ENCODE data around the gene FABP7. TPM values are rescaled to one million over a fixed set of nuclear protein-coding genes. Genes with fewer than 3 reads are reported as not detected.
"Not testable (repeated sequence)": the region's sequence is repeated elsewhere in the genome, so short reads cannot be mapped to it uniquely, and the experiment has no call there.

The FABP7 gene
- total and polyA plus RNA-seq, 2 of the 13 experiments (the other 11 are each of a cell fraction or from before 2014, with no cell fraction given) = not detected

- ChIA-PET POLR2A (no interaction called here), CTCF (ENCODE audit: low intra/inter-chr PET ratio, low total read pairs) (no interaction called here)
- Histone ChIP-seq H3K4me2 (ENCODE audit: low read depth, low read length) (no peak overlapping the region), H3K36me3 (replicated peaks in 1 of 2; ENCODE audit: control insufficient read depth in 1 of 2, insufficient read depth in 2 of 2, low read length in 2 of 2) (no peaks in the 10 kb centered on the region), H4K20me1 (ENCODE audit: insufficient read depth, low read length) (no peaks in the 10 kb centered on the region), H2AFZ (ENCODE audit: low read length) (no peak overlapping the region), H3K79me2 (ENCODE audit: insufficient read depth, low read length) (no peaks in the 10 kb centered on the region), H3K4me1 (ENCODE audit: insufficient read depth, low read length) (no peaks in the 10 kb centered on the region), H3K4me3 (replicated peaks in 1 of 3; ENCODE audit: insufficient read depth in 1 of 3, low read depth in 2 of 3, low read length in 3 of 3) (no peak overlapping the region), H3K27ac (ENCODE audit: extremely low read length, insufficient read depth, low read length) (no peak overlapping the region), H3K27me3 (ENCODE audit: control insufficient read depth in 1 of 2, insufficient read depth in 2 of 2, low read length in 2 of 2) (peaks cover 0 to 7% of the 10 kb centered on the region in 2 experiments; a peak in 2 of 5 replicates), H3K9me3 (ENCODE audit: low read length) (no peaks in the 10 kb centered on the region), H3K9ac (ENCODE audit: insufficient read depth, low read depth, low read length) (no peak overlapping the region)
- no TSS peak for BruUV-seq (replicated peaks)
- intact Hi-C loops (cut with micrococcal nuclease; ENCODE audit: unreplicated experiment) = no loop called here
- 54% methylated on average over 10 of the region's 10 CpGs for WGBS (ENCODE audit: low lambda C conversion rate)
- ATAC-seq = no peak
- no peak for TF ChIP-seq SRSF1 (optimal IDR thresholded peaks at IDR 0.05; ENCODE audit: low read depth, low read length)
- TF ChIP-seq TEF (CRISPR knock-in tag; IDR thresholded peaks at IDR 0.05) = no peak
- no peak for TF ChIP-seq ZNF614 (CRISPR knock-in tag; IDR thresholded peaks at IDR 0.05; ENCODE audit: borderline replicate concordance)
- no peak for TF ChIP-seq ZBTB43 (CRISPR knock-in tag; conservative IDR thresholded peaks at IDR 0.05)
- no peak for TF ChIP-seq ZNF639 (CRISPR knock-in tag; conservative IDR thresholded peaks at IDR 0.05)
- TF ChIP-seq SMARCE1 (IDR thresholded peaks at IDR 0.05; ENCODE audit: borderline replicate concordance) = no peak
- no peak for TF ChIP-seq ZNF224 (CRISPR knock-in tag; IDR thresholded peaks at IDR 0.05)
- DNase-seq (ENCODE audit: low spot score) = no peak
- FAIRE-seq = no peak
- in situ Hi-C loops (cut with HindIII; ENCODE audit: extremely low pct_ligation_motif_present, low pct_unique_long_range_greater_than_20kb) = loop anchor here (25.0 kb wide), 1 partner anchor 565 kb away; no protein-coding TSS in a partner anchor
Observed at GRCh38 chr6:122747573-122747972, 31.9 kb upstream of the FABP7 start.

- intact Hi-C loops (cut with micrococcal nuclease; ENCODE audit: unreplicated experiment); H2AFZ ChIP-seq (ENCODE audit: low read length); POLR2A ChIA-PET; CTCF ChIA-PET (ENCODE audit: low intra/inter-chr PET ratio, low total read pairs); H3K4me2 ChIP-seq (ENCODE audit: low read depth, low read length); FAIRE-seq; H3K9ac ChIP-seq (ENCODE audit: insufficient read depth, low read depth, low read length); H3K27ac ChIP-seq (ENCODE audit: extremely low read length, insufficient read depth, low read length); H3K4me1 ChIP-seq (ENCODE audit: insufficient read depth, low read length); H4K20me1 ChIP-seq (ENCODE audit: insufficient read depth, low read length); ATAC-seq; DNase-seq (ENCODE audit: low spot score); H3K36me3 ChIP-seq (replicated peaks in 1 of 2; ENCODE audit: control insufficient read depth in 1 of 2, insufficient read depth in 2 of 2, low read length in 2 of 2); H3K27me3 ChIP-seq (ENCODE audit: control insufficient read depth in 1 of 2, insufficient read depth in 2 of 2, low read length in 2 of 2); H3K79me2 ChIP-seq (ENCODE audit: insufficient read depth, low read length); H3K4me3 ChIP-seq (replicated peaks in 1 of 3; ENCODE audit: insufficient read depth in 1 of 3, low read depth in 2 of 3, low read length in 3 of 3); BruUV-seq (replicated peaks); H3K9me3 ChIP-seq (ENCODE audit: low read length): not testable (repeated sequence)
- in situ Hi-C loops (cut with HindIII; ENCODE audit: extremely low pct_ligation_motif_present, low pct_unique_long_range_greater_than_20kb) = loop anchor here (25.0 kb wide), 1 partner anchor 563 kb away; no protein-coding TSS in a partner anchor
- WGBS (ENCODE audit: low lambda C conversion rate) = 22% methylated on average over 5 of the region's 5 CpGs
Observed at GRCh38 chr6:122748945-122749344, 30.6 kb upstream of the FABP7 start.
